K562 (cell line): Measurements from ENCODE around the gene RNF26. TPM values are rescaled to one million over a fixed set of nuclear protein-coding genes. Genes with fewer than 3 reads are reported as not detected.

ENCODE experiments used
- ARID2 ChIP-seq: fragments of 450-650 bp; IDR thresholded peaks from 2 replicates; pipeline ENCODE4 v1.6.1; 2017; ENCODE audit warnings: antibody characterized with exemption, mild to moderate bottlenecking
- ATF1 ChIP-seq, 2 experiments: fragments of 450-650 bp in 1 of 2; IDR thresholded peaks; 2 replicates each; pipeline ENCODE4 v1.6.1; 2016; ENCODE audit warnings: missing compliant biosample characterization in 1 of 2, missing genetic modification characterization in 1 of 2
- CBX8 ChIP-seq: fragments of 200-600 bp; sonication (generic); IDR thresholded peaks from 2 replicates; pipeline ENCODE4 v1.6.1; 2012; ENCODE audit warnings: borderline replicate concordance, mixed run types, low read depth, mild to moderate bottlenecking, moderate library complexity, mixed read lengths, low read length, control low read depth, inconsistent platforms; ENCODE audit not compliant: poor library complexity, severe bottlenecking; ENCODE audit errors: extremely low read depth
- CREM ChIP-seq: IDR thresholded peaks from 2 replicates; pipeline ENCODE4 v1.6.1; 2014; ENCODE audit warnings: antibody characterized with exemption, low read depth
- DNMT1 ChIP-seq: fragments of 450-650 bp; IDR thresholded peaks from 2 replicates; pipeline ENCODE4 v1.6.1; 2016; ENCODE audit warnings: antibody characterized with exemption, mild to moderate bottlenecking
- HDAC1 ChIP-seq, 2 experiments: fragments of 450-650 bp; IDR thresholded peaks; 2 replicates each; pipeline ENCODE4 v1.6.1; 2016 to 2017; ENCODE audit warnings: inconsistent platforms in 1 of 2, mild to moderate bottlenecking in 1 of 2, moderate library complexity in 1 of 2
- MEF2D ChIP-seq: conservative IDR thresholded peaks from 2 replicates; pipeline ENCODE4 v1.6.1; 2016; ENCODE audit warnings: low read depth, missing genetic modification characterization, missing compliant biosample characterization
- MIER1 ChIP-seq: fragments of 450-650 bp; IDR thresholded peaks from 2 replicates; pipeline ENCODE4 v1.6.1; 2016; ENCODE audit warnings: antibody characterized with exemption, mild to moderate bottlenecking, low read depth
- RFX1 ChIP-seq: fragments of 450-650 bp; IDR thresholded peaks from 2 replicates; pipeline ENCODE4 v1.6.1; 2016; ENCODE audit warnings: mild to moderate bottlenecking, moderate library complexity
- RHOXF2B ChIP-seq: fragments of 250-450 bp; sonication (Bioruptor Pico); conservative IDR thresholded peaks from 2 replicates; pipeline ENCODE4 v1.5.1; 2021
- SIN3A ChIP-seq, 2 experiments: fragments of 150-350 bp in 1 of 2; IDR thresholded peaks; 2 replicates each; pipeline ENCODE4 v1.6.1; 2011 to 2016; ENCODE audit warnings: borderline replicate concordance in 2 of 2, low read depth in 2 of 2, low read length in 2 of 2, mild to moderate bottlenecking in 2 of 2, moderate library complexity in 2 of 2; ENCODE audit not compliant: control insufficient read depth in 1 of 2
- SREBF2 ChIP-seq: sonication (generic); formaldehyde crosslinking; IDR thresholded peaks from 2 replicates; pipeline ENCODE4 v1.4.0; 2020; ENCODE audit warnings: mild to moderate bottlenecking, missing genetic modification reagents
- TAF9B ChIP-seq: fragments of 450-650 bp; IDR thresholded peaks from 2 replicates; pipeline ENCODE4 v1.6.1; 2018; ENCODE audit warnings: mild to moderate bottlenecking; ENCODE audit not compliant: partially characterized antibody
- ZNF436 ChIP-seq: fragments of 250-450, 450-650 bp; sonication (Bioruptor Pico); formaldehyde crosslinking; IDR thresholded peaks from 2 replicates; pipeline ENCODE4 v1.7.0; 2020; ENCODE audit warnings: mild to moderate bottlenecking
- ZNF507 ChIP-seq: conservative IDR thresholded peaks from 2 replicates; pipeline ENCODE4 v1.6.1; 2017; ENCODE audit warnings: missing genetic modification characterization, missing compliant biosample characterization
- polyA plus RNA-seq, 8 experiments: library from polyadenylated mRNA; depleted of rRNA in 4 of 8; stranded (reverse) in 5 of 8; unstranded in 3 of 8; fragments of >200 nt; fragmentation: Nextera tagmentation in 2 of 8; fragmentation: Illumina TruSeq in 1 of 8; extraction: Ambion mirVana in 2 of 8; extraction: Trizol in 1 of 8; gene quantifications; 2 replicates each; pipeline versions ENCODE4 v1.2.1 to v1.2.3, GENCODE V29; 2011 to 2014; ENCODE audit warnings: inconsistent platforms in 1 of 8, missing spikeins in 1 of 8
- total RNA-seq, 7 experiments: library from RNA; depleted of rRNA in 6 of 7; stranded (reverse); fragments of >200 nt in 6 of 7; fragmentation: Illumina TruSeq in 2 of 7; extraction: Trizol in 2 of 7; gene quantifications; 2 replicates each; pipeline versions ENCODE4 v1.2.1 to v1.2.3, GENCODE V29; 2011 to 2021; ENCODE audit warnings: low replicate concordance in 1 of 7
- TF ChIP-seq, protein P1 (sequence below): fragments of 450-650 bp; IDR thresholded peaks from 2 replicates; pipeline ENCODE4 v1.6.1; 2016
- TF ChIP-seq, protein P2 (sequence below), 2 experiments: fragments of 450-650 bp; conservative IDR thresholded peaks; 2 replicates each; pipeline ENCODE4 v1.6.1; 2017; ENCODE audit warnings: mild to moderate bottlenecking in 2 of 2, moderate library complexity in 2 of 2
- TF ChIP-seq, protein P3 (sequence below), 3 experiments: fragments of 200-800 bp in 1 of 3; sonication (Bioruptor generic) in 1 of 3; sonication (generic) in 1 of 3; formaldehyde crosslinking in 1 of 3; IDR thresholded peaks; 2 replicates each; pipeline versions ENCODE4 v1.6.1 to v1.8.0; 2016 to 2022; ENCODE audit warnings: mild to moderate bottlenecking in 2 of 3, missing compliant biosample characterization in 2 of 3, missing genetic modification characterization in 2 of 3, missing genetic modification reagents in 1 of 3
- TF ChIP-seq, protein P4 (sequence below): fragments of 450-650 bp; IDR thresholded peaks from 2 replicates; pipeline ENCODE4 v1.6.1; 2017; ENCODE audit warnings: mild to moderate bottlenecking, moderate library complexity
- TF ChIP-seq, protein P5 (sequence below), 2 experiments: fragments of 450-650 bp in 1 of 2; sonication (generic) in 1 of 2; formaldehyde crosslinking; conservative IDR thresholded peaks; 2 replicates each; pipeline versions ENCODE4 v1.4.0 to v1.8.1; 2020 to 2022; ENCODE audit warnings: mild to moderate bottlenecking in 1 of 2, missing genetic modification reagents in 1 of 2

The RNF26 gene
- total and polyA plus RNA-seq, 9 of the 15 experiments (the other 6 are each of a cell fraction or from before 2014, with no cell fraction given): 5.3 to 53.6 (median 12.7) TPM

DNA sequence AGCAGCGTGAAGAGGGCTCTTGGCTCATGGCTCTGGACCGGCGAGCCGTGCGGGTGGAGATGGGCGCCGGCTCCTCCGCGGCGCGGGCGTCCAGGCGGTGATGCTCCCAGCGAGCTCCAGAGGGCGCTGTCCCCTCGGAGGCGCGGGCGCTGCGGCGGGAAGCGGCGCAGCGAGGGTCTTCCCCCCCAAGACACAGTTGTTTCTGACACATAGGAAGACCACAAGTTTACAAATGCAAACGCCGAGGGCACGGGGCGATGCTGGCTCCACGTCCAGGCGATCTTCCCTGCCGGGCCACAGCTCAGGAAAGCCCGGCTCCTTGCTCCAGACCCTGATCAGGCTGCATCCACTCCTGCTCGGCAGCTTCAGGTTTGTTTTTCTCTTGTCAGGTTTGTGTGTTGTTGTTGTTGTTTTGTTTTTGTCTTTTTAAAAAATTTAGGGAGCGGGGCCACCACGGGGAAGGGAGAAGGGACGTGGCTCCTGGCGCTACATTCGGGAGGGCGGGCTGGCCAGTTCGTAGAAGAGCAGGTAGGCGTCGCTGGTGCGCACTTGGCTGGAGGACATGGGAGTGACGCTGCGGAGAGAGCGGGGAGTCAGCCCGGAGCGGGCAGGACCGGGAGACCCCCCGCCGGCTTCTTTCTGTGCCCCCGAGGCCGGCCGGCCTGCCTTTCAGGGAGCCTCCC is 22.2 kb downstream of the RNF26 start (continued):
- no peak for TF ChIP-seq CBX8
- no peak for TF ChIP-seq ZNF507 (tag)
- TF ChIP-seq ATF1 (CRISPR knock-in tag; IDR thresholded peaks at IDR 0.05): no peak
- peak; percentile 72 for TF ChIP-seq ATF1 (tag; IDR thresholded peaks at IDR 0.05)
- peak; percentile 87 for TF ChIP-seq CREM
- no peak; a peak in 1 of 4 replicates for TF ChIP-seq HDAC1 (IDR thresholded peaks at IDR 0.05)
- no peak for TF ChIP-seq MEF2D (tag)
- TF ChIP-seq MIER1: 0 out of 2 replicates have a peak, but pooled peaks have one; percentile 26
- TF ChIP-seq ZNF436 (CRISPR knock-in tag): no peak
- TF ChIP-seq, protein P1, sequence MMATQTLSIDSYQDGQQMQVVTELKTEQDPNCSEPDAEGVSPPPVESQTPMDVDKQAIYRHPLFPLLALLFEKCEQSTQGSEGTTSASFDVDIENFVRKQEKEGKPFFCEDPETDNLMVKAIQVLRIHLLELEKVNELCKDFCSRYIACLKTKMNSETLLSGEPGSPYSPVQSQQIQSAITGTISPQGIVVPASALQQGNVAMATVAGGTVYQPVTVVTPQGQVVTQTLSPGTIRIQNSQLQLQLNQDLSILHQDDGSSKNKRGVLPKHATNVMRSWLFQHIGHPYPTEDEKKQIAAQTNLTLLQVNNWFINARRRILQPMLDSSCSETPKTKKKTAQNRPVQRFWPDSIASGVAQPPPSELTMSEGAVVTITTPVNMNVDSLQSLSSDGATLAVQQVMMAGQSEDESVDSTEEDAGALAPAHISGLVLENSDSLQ: no peak
- TF ChIP-seq SIN3A (IDR thresholded peaks at IDR 0.05; ENCODE audit: borderline replicate concordance in 2 of 2, control insufficient read depth in 1 of 2, low read depth in 2 of 2, low read length in 2 of 2): no peak
- TF ChIP-seq, protein P2, sequence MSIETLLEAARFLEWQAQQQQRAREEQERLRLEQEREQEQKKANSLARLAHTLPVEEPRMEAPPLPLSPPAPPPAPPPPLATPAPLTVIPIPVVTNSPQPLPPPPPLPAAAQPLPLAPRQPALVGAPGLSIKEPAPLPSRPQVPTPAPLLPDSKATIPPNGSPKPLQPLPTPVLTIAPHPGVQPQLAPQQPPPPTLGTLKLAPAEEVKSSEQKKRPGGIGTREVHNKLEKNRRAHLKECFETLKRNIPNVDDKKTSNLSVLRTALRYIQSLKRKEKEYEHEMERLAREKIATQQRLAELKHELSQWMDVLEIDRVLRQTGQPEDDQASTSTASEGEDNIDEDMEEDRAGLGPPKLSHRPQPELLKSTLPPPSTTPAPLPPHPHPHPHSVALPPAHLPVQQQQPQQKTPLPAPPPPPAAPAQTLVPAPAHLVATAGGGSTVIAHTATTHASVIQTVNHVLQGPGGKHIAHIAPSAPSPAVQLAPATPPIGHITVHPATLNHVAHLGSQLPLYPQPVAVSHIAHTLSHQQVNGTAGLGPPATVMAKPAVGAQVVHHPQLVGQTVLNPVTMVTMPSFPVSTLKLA (conservative IDR thresholded peaks at IDR 0.05): no peak; a peak in 1 of 4 replicates
- TF ChIP-seq SREBF2: no peak
- TF ChIP-seq RFX1: no peak
- TF ChIP-seq, protein P3, sequence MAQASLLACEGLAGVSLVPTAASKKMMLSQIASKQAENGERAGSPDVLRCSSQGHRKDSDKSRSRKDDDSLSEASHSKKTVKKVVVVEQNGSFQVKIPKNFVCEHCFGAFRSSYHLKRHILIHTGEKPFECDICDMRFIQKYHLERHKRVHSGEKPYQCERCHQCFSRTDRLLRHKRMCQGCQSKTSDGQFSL (CRISPR knock-in tag; IDR thresholded peaks at IDR 0.05): no peak
- TF ChIP-seq, protein P3 (tag; IDR thresholded peaks at IDR 0.05): no peak
- TF ChIP-seq TAF9B: no peak
- TF ChIP-seq ARID2: peak; percentile 67; the same call in 1 of the 2 replicates
- no peak for TF ChIP-seq DNMT1
- TF ChIP-seq, protein P4, sequence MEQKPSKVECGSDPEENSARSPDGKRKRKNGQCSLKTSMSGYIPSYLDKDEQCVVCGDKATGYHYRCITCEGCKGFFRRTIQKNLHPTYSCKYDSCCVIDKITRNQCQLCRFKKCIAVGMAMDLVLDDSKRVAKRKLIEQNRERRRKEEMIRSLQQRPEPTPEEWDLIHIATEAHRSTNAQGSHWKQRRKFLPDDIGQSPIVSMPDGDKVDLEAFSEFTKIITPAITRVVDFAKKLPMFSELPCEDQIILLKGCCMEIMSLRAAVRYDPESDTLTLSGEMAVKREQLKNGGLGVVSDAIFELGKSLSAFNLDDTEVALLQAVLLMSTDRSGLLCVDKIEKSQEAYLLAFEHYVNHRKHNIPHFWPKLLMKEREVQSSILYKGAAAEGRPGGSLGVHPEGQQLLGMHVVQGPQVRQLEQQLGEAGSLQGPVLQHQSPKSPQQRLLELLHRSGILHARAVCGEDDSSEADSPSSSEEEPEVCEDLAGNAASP: no peak
- TF ChIP-seq, protein P5, sequence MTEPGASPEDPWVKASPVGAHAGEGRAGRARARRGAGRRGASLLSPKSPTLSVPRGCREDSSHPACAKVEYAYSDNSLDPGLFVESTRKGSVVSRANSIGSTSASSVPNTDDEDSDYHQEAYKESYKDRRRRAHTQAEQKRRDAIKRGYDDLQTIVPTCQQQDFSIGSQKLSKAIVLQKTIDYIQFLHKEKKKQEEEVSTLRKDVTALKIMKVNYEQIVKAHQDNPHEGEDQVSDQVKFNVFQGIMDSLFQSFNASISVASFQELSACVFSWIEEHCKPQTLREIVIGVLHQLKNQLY (CRISPR knock-in tag; conservative IDR thresholded peaks at IDR 0.05): no peak
- TF ChIP-seq RHOXF2B (CRISPR knock-in tag): no peak
